ENCODE measurements around the gene ANGPTL2.
"Not testable (repeated sequence)": the region's sequence is repeated elsewhere in the genome, so short reads cannot be mapped to it uniquely, and the experiment has no call there.

The ANGPTL2 gene, protein sequence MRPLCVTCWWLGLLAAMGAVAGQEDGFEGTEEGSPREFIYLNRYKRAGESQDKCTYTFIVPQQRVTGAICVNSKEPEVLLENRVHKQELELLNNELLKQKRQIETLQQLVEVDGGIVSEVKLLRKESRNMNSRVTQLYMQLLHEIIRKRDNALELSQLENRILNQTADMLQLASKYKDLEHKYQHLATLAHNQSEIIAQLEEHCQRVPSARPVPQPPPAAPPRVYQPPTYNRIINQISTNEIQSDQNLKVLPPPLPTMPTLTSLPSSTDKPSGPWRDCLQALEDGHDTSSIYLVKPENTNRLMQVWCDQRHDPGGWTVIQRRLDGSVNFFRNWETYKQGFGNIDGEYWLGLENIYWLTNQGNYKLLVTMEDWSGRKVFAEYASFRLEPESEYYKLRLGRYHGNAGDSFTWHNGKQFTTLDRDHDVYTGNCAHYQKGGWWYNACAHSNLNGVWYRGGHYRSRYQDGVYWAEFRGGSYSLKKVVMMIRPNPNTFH

DNA sequence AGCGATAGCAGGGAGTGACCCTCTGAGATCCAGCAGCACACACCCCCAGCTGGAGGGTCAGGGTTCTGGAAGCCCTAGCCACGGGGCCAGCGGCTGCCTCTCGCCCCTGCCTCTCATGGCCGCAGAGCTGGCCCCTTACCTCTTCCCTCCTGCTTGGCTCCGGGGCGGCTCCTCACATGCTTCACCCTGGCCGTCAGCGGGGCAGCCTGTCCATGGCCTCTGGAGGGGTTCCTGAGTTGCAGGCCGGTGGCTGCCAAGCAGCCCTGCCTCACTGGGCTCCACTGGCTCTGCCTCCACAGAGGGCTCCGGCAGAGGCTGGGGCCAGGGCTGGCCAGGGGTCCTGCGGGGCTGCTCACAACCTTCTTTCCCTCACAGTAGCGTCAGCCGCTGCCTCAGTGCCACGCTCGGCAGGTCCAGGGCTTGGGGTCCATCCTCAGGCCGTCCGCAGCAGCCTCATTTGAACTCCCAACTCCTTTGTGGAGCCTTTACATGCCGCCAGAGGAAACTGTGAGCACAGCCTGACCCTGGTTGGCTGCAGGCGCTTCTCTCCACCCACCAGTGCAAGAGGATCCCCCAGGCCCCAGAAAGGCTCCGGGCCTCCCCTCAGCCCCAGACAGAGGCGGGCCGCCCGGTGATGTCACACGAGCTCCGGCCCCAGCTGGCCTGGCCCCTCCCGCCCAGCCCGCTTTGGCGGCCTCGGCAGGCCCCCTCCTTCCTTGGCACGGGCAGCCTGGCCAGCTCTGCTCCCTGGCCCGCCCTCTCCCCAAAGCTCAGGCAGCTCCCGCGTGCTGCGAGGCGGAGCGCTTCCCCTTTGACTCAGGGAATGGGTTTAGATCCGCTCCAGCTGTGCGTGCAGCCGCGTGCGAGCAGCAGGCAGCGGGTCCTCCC is at the start of gene ANGPTL2:
ANGPTL2 (minus strand) TSS at position 460 of the 888 bp plus-strand sequence. CDS start 13,904 bp downstream, outside the sequence.
- DNase-seq: peak; percentile 60

GRCh38 chr9:127171348-127171747 is 48.9 kb upstream of the ANGPTL2 start:
- DNase-seq: not testable (repeated sequence)

GRCh38 chr9:127170652-127171051 is 48.2 kb upstream of the ANGPTL2 start:
- DNase-seq: no peak

DNA sequence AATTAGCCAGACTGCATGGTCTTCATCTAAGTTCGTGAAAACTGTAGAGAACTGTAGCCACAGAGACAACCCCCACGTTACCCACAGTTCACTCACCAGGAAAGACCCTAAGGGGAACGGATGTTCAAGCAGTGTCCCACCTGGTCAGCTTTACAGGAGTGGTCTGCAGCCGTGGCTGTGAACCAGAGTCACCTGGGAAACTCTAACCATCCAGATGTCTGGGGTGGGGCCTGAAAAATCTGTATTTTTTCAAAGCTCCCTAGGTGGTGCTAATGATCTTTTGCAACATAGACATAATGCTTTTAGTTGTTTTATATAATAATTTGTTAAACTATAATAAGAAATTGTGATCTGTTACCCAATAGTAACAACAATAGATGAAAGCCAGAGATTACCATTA is 47.7 kb upstream of the ANGPTL2 start:
- no peak for DNase-seq

GRCh38 chr9:127169575-127169883 is 47.1 kb upstream of the ANGPTL2 start:
- DNase-seq: no peak

GRCh38 chr9:127168756-127169574 is 46.5 kb upstream of the ANGPTL2 start:
- no peak for DNase-seq

- no peak for DNase-seq
Measured at GRCh38 chr9:127167560-127168326, 45.3 kb upstream of the ANGPTL2 start.

DNA sequence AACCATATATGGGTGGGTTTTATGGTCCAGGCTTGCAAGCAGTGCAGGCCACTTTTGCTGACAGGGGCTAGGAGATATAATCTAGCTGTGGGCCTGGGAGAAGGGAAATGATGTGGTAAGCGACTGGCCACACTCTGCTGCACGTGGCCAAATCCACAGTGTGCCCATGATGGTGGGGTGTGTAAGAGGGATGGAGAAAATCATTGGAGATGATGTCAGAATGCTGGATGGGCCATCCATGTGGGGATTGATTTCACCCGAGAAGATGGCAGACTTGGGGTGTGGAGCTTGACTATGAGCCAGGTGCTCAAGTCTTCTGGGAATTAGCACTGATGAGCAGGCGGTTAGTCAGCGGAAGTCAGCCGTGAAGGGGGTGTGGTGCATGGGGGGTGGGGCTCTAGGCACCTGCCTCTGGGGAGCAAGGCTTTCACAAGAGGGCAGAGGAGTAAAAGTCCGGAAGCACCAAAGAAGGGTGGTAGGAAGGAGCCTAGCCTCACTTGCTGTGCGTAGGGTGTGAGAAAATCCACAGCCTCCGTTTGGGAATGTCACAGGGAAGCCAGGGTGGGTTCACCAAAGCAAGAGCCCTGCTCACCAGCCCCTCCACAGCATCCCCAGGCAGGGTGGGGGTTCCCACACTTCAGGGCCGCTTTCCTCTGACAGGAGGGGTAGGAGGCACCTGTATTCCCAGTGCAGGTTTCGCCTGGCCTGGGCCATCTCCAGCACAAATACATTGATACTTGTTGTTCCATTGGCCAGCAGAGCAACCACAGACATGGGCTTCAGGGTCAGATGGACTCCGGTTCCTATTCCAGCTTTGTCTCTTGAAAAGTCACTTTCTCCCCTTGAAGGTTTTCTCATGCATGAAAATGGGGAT is 44.5 kb upstream of the ANGPTL2 start:
- no peak for DNase-seq

GRCh38 chr9:127166111-127166510 is 43.7 kb upstream of the ANGPTL2 start:
- peak; percentile 36 for DNase-seq

DNA sequence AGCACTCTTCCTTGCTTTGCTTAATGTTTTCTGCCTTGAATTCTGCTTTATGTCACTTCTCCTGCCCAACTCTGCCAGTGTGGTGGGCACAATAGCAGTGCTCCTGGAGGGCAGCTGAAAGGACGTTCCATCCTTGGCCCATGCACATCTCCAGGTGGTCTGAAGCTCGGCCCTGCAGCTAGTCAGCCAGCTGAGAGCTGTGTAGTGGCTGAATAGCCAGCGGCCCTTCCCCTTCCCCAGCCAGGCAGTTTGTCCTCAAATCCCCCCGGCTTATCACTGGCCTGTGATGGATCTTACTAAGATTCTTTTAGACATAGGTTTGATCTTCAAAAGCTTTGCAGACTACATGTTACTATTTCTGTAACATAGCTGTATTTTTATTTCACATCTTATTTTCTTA is 42.7 kb upstream of the ANGPTL2 start:
- DNase-seq: no peak

DNA sequence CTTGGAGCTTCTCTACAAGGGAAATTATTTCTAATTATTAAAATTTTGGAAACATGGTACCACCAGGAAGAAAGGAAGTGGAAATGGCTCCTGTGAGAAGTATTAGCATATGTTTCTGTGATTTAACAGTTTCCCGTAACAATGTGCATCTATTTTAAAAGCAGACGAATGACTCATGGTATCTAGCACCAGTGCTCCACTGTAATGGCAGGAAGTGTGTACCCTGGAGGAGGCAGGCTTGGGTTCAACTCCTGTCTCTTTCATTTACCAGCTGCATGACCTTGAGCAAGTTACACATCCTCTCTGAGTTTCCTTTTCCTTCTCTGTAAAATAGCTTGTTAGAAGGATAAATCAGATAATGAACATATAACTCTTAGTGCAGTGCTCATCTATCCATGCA is 41.0 kb upstream of the ANGPTL2 start:
- DNase-seq: no peak

DNA sequence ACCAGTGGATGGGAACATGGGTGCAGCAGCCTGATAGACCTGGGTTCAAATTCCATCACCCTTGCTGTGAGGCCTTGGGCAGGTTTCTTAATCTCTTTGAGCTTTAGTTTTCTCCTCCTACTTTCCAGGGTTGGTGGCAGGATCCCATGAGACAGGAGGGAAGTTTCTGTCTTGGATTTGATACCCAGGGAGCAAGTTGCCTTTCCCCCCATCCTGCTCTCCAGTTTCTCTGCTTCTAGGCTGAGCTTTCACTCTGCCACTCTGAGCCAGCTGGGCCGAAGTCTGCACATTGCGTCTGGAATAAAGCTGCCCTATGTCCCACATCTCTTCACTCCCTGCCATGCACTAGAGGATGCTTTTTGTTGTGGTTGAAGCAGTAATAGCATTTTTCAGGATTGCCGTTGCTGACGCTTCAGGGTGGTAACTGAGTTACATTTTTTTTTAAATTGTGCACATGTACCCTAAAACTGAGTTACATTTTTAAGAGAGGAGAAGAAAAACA is 40.5 kb upstream of the ANGPTL2 start:
- DNase-seq: no peak

GRCh38 chr9:127162046-127162863 is 39.8 kb upstream of the ANGPTL2 start:
- DNase-seq: peak; percentile 14

DNA sequence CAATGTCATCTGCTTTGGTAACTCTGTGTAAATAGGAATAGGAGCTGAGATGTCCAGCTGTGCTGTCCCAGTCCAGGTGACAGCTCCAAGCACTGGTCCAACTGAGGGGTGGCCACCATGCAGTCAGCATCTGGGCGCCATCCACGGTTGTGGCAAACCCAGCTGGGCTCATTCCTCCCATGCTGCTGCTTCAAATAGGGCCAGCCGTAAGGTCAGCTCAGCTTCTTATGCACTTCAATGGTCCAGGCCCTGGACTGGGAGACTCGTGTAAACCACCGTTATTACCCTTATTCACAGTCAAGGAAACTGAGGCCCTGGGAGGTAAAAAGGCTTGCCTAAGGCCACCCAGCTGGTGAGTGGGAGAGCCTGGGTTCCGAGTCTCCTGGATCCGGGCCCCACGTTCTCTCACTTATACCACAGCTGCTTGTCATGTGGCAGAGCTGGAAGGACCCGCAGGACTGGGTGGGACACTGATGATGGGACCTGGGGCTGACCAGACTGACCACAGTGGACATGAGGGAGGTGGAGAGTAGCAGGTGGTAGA is 38.7 kb upstream of the ANGPTL2 start:
- no peak for DNase-seq

DNA sequence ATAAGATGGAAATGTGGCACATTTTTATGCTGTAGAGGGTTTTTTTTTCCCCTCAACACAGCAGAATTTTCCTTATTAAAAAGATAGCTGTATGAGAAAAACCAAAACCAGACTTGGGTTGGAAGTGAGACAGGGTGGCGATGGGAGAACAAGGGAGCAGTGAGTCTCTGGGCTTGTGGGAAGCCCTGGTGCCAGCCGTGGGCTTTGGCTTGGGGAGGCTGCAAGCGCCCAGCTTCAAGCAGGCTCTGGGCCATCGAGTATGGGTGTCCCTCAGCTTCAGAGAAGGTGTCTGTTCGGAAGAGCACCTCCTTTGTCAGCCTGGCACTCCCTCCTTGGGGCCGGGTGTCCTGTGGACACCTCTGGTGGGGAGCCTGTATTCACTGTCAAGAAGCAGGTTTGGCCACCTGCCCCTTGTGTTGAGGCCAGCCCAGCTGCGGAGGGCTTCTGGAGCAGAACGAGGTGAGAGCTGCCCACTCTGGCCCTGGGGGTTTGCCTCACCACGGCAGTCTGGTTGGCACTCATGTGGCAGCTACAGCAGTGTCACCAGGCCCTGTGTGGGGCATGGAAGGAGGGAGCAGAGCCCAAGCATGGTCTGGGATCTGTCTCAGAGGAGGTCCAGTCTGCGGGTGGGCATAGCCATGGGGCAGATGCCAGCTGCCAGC is 37.6 kb upstream of the ANGPTL2 start:
- no peak for DNase-seq

- no peak for DNase-seq
Measured at GRCh38 chr9:127159325-127159801, 36.9 kb upstream of the ANGPTL2 start.

DNA sequence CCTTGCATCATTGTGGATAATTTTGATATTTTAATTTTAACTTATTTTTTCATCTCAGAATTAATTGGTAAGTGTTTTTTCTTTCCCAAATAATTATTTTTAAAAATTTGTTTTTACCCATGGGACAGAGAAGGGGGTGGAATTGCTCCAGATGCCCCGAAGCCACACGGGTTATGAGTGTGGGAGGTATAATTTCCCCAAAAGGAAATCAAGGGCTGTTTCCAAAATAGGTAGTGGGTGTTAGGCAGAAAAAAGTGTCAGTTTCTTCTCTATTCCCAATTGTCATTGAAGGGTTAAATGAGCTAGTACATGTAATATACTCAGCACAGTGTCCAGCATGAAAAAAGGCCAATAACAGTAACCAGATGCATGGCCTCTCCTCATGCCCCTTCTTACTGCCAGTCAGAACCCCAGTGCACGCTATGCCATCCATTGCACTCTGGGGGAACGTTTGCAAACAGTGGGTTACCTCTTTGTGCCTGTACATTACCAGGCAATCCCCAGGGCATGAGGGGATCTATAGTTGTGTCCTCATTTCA is 36.4 kb upstream of the ANGPTL2 start:
- no peak for DNase-seq

- DNase-seq: no peak
Measured at GRCh38 chr9:127155314-127155960, 33.0 kb upstream of the ANGPTL2 start.
